BE2C (cell line): Measurements from ENCODE around the gene ABL2.

Source experiments
- DNase-seq: peaks from one replicate; pipeline ENCODE4 v3.0.0-alpha.2; 2020
- H3K27me3 ChIP-seq: fragments of 250-450 bp; sonication (Bioruptor Pico); 2 replicates; pipeline ENCODE4 v1.5.1; 2020; ENCODE audit warnings: mild to moderate bottlenecking
- H3K36me3 ChIP-seq: fragments of 250-450 bp; sonication (Bioruptor Pico); 2 replicates; pipeline ENCODE4 v1.5.1; 2020; ENCODE audit warnings: mild to moderate bottlenecking
- H3K4me1 ChIP-seq: fragments of 250-450 bp; sonication (Bioruptor Pico); 2 replicates; pipeline ENCODE4 v1.5.1; 2020
- H3K4me3 ChIP-seq: 2 replicates; pipeline ENCODE4 v1.5.1; 2011; ENCODE audit warnings: low read depth, low read length
- H3K9me3 ChIP-seq: fragments of 250-450 bp; sonication (Bioruptor Pico); 2 replicates; pipeline ENCODE4 v1.5.1; 2020
- CTCF ChIP-seq: IDR thresholded peaks from 2 replicates; pipeline ENCODE4 v1.5.1; 2012; ENCODE audit warnings: mild to moderate bottlenecking, low read depth, low read length

Gene ABL2

DNA sequence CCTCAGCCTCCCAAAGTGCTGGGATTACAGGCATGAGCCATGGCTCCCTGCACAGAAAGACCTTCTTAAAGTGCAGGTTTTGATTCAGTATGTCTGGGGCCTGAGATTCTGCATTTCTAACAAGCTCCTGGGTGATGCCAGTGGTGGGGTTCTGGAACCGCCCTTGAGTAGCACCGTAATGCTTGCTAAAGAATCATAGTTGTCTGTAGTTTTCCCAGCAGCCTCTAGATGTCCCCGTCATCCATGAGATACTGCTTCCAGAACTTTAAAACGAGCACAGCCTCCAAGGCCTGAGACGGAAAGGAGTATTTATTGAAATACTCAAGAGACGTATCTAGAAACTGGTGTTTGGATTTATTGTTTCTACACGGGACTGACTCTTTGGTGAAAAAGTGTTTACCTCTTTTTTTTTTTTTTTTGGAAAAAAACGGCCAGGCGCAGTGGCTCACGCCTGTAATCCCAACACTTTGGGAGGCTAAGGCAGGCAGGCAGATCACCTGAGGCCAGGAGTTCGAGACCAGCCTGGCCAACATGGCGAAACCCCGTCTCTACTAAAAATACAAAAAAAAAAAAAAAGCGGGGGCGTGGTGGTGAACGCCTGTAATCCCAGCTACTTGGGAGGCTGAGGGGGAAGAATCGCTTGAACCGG lies 150.2 kb downstream of the ABL2 start:
- Histone ChIP-seq H3K36me3 (no peaks in the 10 kb centered on the region), H3K4me3 (no peak overlapping the region), H3K4me1 (no peaks in the 10 kb centered on the region), H3K27me3 (no peaks in the 10 kb centered on the region), H3K9me3 (no peaks in the 10 kb centered on the region)
- peak; percentile 57 for DNase-seq
- peak; percentile 88 for TF ChIP-seq CTCF

GRCh38 chr1:179077396-179077795 lies 152.1 kb downstream of the ABL2 start:
- Histone ChIP-seq H3K4me1 (no peaks in the 10 kb centered on the region), H3K27me3 (no peaks in the 10 kb centered on the region), H3K36me3 (no peaks in the 10 kb centered on the region), H3K4me3 (no peak overlapping the region), H3K9me3 (no peaks in the 10 kb centered on the region)
- TF ChIP-seq CTCF: no peak
- no peak for DNase-seq

DNA sequence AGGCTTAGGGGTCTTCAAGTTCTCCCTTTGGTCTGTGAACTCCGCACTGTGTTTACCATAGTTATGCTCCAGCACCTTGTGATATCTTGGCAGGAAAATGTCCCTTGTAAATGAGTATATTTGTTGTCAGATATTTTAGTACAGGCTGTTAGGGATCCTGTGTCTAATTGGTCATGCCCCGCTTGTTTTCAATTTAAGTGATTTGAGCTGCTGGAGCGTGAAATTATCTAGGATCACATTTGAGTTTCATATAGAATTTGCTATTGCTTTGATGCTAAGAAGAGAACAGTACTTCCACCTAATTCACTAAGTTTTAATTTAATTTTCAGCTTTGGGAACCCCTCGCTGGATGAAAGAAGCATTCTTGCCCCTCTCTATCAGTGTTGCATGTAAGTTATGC lies 163.0 kb downstream of the ABL2 start:
- Histone ChIP-seq H3K36me3 (peaks cover 24% of the 10 kb centered on the region), H3K4me1 (no peaks in the 10 kb centered on the region), H3K4me3 (no peak overlapping the region), H3K9me3 (no peaks in the 10 kb centered on the region), H3K27me3 (no peaks in the 10 kb centered on the region)
- no peak for TF ChIP-seq CTCF
- no peak for DNase-seq

GRCh38 chr1:179061360-179062282 lies 167.9 kb downstream of the ABL2 start:
- Histone ChIP-seq H3K4me3 (no peak overlapping the region), H3K27me3 (no peaks in the 10 kb centered on the region), H3K36me3 (peaks cover 14% of the 10 kb centered on the region), H3K4me1 (no peaks in the 10 kb centered on the region), H3K9me3 (no peaks in the 10 kb centered on the region)
- no peak for TF ChIP-seq CTCF
- no peak for DNase-seq

GRCh38 chr1:179058487-179059483 lies 170.7 kb downstream of the ABL2 start:
- Histone ChIP-seq H3K36me3 (peaks cover 2% of the 10 kb centered on the region), H3K4me1 (no peaks in the 10 kb centered on the region), H3K9me3 (no peaks in the 10 kb centered on the region), H3K4me3 (no peak overlapping the region), H3K27me3 (no peaks in the 10 kb centered on the region)
- TF ChIP-seq CTCF: no peak
- no peak for DNase-seq
